Activated effector memory CD4-positive, alpha-beta T cell treated with Interleukin-2 at 50 U/mL for 16 hours (primary cell): ENCODE results near the gene PPP1R13L.
"Not testable (repeated sequence)": the region's sequence is repeated elsewhere in the genome, so short reads cannot be mapped to it uniquely, and the experiment has no call there.

ENCODE experiments used
- DNase-seq: peaks from one replicate; pipeline ENCODE4 v3.0.0-alpha.2; 2020

PPP1R13L gene

DNA sequence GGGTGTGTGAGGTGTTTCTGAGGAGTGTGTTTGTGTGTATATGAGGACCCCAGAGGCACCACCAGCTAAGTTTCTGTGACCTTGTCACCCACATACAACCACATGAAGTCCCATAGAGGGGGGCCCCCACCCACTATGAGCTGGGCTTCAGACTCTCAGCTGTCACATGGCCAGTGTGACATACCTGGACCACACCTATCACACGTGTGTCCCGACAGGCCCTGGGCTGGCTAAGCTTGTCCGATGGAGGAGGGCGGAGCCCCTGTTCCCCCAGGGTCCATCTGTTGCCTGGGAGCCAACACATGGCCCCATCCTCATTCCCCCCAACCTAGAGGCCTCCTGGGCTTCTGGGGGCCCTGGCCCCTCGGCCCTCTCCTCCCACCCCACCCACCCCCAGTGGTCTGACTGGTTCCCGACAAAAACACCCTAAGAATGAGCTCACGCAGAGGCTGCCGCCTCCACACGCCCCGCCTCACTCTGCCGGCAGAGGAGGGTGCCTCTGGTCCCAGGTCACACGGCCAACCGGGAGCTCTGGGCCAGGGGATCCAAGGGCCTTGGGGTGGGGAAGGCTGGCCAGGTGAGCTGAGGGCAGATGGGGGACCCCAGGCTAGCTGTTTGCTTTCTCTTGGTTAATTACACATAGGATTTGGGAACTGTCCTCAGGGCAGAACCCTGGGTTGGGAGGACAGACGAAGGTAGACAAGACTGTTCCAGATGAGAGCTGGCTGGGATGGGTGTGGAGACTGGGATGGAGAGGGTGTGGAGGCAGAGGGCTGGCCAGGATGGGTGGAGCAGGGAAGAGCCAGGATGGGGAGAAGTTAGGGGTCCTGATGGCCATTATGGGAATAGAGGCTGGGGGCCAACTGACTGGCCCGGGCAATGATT is 60.0 kb downstream of the PPP1R13L start:
- no peak for DNase-seq

DNA sequence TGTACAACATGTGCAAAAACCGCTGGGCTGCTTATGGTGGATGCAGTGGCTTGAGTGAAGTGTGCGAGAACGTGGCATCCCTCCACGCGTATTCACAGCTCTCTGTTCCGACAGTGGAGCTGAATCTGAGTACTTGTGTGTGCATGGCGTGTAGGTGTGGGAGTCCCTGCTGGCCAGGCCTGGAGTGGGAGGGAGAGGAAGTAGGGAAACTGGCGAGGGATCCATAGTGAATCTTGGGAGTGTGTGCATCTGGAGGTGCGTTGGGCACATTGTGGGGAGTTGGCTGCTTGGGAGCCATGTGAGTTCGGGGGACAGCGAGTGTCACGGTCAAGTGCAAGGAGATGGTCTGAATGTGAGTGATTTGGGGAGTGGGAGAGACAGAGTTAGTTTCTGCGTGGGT is 62.0 kb downstream of the PPP1R13L start:
- no peak for DNase-seq

DNA sequence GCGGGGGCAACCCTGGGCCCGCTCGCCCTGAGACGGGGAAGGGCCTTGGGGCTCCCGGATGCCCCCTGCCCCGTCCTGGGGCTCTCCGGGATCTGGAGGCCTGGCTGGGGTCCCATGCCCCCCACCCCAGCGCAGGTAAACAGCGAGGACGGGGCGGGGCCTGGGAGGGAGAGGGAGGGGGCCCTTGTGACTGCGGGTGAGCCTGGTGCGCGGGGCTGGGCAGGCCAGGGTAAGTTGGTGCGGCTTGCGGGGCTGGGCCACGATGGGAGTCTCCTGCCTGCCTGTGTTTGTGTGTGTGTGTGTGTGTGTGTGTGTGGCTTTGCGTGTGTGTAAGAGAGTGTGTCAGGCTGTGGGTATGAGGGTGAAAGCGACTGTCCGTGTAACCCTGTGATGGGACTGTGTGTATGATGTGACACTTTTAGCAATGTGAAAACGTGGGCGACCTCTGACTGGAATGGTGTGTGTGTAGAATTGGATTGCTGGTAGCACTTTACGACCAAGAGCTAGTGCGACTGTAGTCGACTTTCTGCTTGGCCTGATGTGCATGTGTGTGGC is 63.9 kb downstream of the PPP1R13L start:
- no peak for DNase-seq

- peak; percentile 10 for DNase-seq
Measured at GRCh38 chr19:45340232-45340898, 64.5 kb downstream of the PPP1R13L start, which contains the start of gene KLC3. Gene KLC3 (plus strand): TSS chr19:45340750. CDS start chr19:45345542, 4,792 bp downstream.

DNA sequence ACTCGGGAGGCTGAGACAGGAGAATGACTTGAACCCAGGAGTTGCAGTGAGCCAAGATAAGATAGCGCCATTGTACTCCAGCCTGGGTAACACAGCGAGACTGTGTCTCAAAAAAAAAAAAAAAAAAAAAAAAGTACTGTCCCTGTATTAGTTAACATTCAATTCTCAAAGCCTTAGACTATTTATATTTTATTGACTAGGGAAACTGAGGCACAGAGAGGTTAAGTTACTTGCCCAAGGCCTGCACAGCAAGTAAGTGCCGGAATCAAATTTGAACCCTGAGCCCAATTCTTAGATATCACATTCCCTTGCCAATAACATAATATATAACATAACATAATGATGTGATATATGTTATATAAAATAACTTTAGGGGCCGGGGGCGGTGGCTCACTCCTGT is 65.2 kb downstream of the PPP1R13L start:
- DNase-seq, result no peak

DNA sequence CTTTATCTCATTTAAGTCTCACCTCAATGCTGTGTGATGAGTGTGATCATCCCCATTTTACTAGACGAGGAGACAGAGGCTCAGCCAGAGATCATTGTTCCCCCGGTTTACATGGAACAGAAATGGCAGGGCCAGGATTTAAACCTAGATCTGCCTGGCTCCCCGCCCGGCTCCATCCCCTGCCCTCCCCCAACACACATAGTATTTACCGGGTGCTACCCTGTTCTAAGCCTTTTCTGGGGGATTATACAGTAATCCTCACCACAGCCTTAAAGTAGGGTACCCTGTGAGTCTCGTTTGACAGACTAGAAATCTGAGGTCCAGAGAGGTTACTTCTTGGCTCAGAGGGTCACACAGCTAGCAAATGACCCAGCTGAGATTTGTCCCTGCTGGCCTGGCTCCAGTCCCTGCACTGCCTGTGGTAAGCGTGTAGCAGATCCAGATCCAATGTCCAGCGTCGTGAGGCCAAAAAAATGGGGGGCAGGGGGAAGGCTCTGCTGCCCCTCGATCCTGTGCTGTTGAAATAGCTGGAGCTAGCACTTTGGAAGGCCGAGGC is 68.1 kb downstream of the PPP1R13L start:
- no peak for DNase-seq

- DNase-seq, result not testable (repeated sequence)
Measured at GRCh38 chr19:45334881-45335280, 70.0 kb downstream of the PPP1R13L start.

- no peak for DNase-seq
Measured at GRCh38 chr19:45333609-45334303, 71.1 kb downstream of the PPP1R13L start.

DNA sequence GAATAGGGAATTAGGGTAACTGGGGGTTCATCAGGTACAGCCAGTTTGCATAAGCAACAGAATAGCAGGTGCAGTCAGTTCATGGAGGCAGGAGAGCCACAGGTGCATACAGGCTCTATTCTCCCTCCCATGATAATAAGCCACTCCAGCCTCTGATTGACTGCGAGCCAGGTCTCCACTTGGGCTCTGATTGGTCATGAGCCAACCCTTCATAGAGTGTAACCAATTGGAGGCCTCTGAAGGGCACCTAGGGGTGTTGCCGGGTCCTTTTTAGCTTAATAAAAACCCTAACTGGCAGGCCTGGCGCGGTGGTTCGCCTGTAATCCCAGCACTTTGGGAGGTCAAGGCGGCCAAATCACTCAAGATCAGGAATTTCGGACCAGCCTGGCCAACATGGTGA is 73.5 kb downstream of the PPP1R13L start:
- DNase-seq, result no peak
